Endothelial cell of umbilical vein (primary cell): ENCODE data around the gene DNTT. TPM values are rescaled to one million over a fixed set of nuclear protein-coding genes. Genes with fewer than 3 reads are reported as not detected.

Experiments
- BruUV-seq: library from RNA; stranded (reverse); fragments of 400-500 nt; replicated peaks from 2 replicates; lab custom pipeline; 2021; lab: Mats Ljungman, UMichigan
- CTCF ChIA-PET: fragments of 300-600, 350-600 bp; sonication (Branson Sonifier 250); formaldehyde crosslinking; loops from one replicate; lab custom pipeline; 2021; ENCODE audit warnings: antibody characterized with exemption, inconsistent platforms; lab: Charles Lee
- POLR2A ChIA-PET: fragments of 300-600, 350-600 bp; sonication (Branson Sonifier 250); formaldehyde crosslinking; loops from one replicate; lab custom pipeline; 2021; ENCODE audit warnings: antibody characterized with exemption, inconsistent platforms; lab: Charles Lee
- DNase-seq: peaks from one replicate; pipeline ENCODE4 v3.0.0-alpha.2; 2011; ENCODE audit warnings: low read depth, low spot score
- FAIRE-seq: peaks from 2 replicates; lab custom pipeline; 2011; peaks lifted over from hg19 to GRCh38; lab: Jason Lieb, UNC
- H2AFZ ChIP-seq: 2 replicates; pipeline ENCODE4 v1.6.0; 2012; ENCODE audit warnings: low read depth, low read length, control low read depth, inconsistent platforms
- H3K27ac ChIP-seq: 2 replicates; pipeline ENCODE4 v1.5.1; 2011; ENCODE audit warnings: low read depth, mild to moderate bottlenecking, control low read depth, low read length, moderate library complexity; ENCODE audit not compliant: insufficient read depth
- H3K27me3 ChIP-seq, 2 experiments: 2 replicates each; pipeline versions ENCODE4 v1.6.0 to v1.6.1; 2011; ENCODE audit warnings: low read length in 2 of 2, mixed read lengths in 1 of 2; ENCODE audit not compliant: control insufficient read depth in 2 of 2, insufficient read depth in 2 of 2
- H3K36me3 ChIP-seq, 2 experiments: 2 replicates in 1 of 2; 3 replicates in 1 of 2; pipeline ENCODE4 v1.5.1; 2011; ENCODE audit warnings: low read length in 2 of 2, mild to moderate bottlenecking in 1 of 2, moderate library complexity in 1 of 2; ENCODE audit not compliant: control insufficient read depth in 2 of 2, insufficient read depth in 2 of 2; ENCODE audit errors: extremely low read depth in 1 of 2
- H3K4me1 ChIP-seq: 3 replicates; pipeline ENCODE4 v1.5.1; 2011; ENCODE audit warnings: mild to moderate bottlenecking, low read length; ENCODE audit not compliant: control insufficient read depth, insufficient read depth; ENCODE audit errors: extremely low read depth
- H3K4me2 ChIP-seq: 2 replicates; pipeline ENCODE4 v1.6.1; 2011; ENCODE audit warnings: low read length, control low read depth, mixed read lengths; ENCODE audit not compliant: insufficient read depth
- H3K4me3 ChIP-seq, 3 experiments: fragments of 200-600 bp in 1 of 3; sonication (generic), shearing (Covaris generic) in 1 of 3; replicated peaks in 1 of 3; 2 replicates each; pipeline ENCODE4 v1.5.1; 2011 to 2016; ENCODE audit warnings: control low read depth in 3 of 3, low read length in 3 of 3, mild to moderate bottlenecking in 2 of 3, inconsistent platforms in 1 of 3, low read depth in 1 of 3, moderate library complexity in 1 of 3; ENCODE audit not compliant: insufficient read depth in 1 of 3
- H3K79me2 ChIP-seq: 2 replicates; pipeline ENCODE4 v1.6.0; 2012; ENCODE audit warnings: low read length, inconsistent platforms; ENCODE audit not compliant: control insufficient read depth, insufficient read depth
- H3K9ac ChIP-seq: replicated peaks from 2 replicates; pipeline ENCODE3; 2011; ENCODE audit warnings: low read length, control low read depth; ENCODE audit not compliant: insufficient read depth; ENCODE audit errors: extremely low read depth
- H3K9me1 ChIP-seq: replicated peaks from 3 replicates; pipeline ENCODE4 v1.6.0; 2011; ENCODE audit warnings: mild to moderate bottlenecking, low read length; ENCODE audit not compliant: control insufficient read depth, insufficient read depth; ENCODE audit errors: extremely low read depth
- H3K9me3 ChIP-seq: replicated peaks from 2 replicates; pipeline ENCODE4 v1.5.1; 2012; ENCODE audit warnings: low read length, inconsistent platforms; ENCODE audit not compliant: control insufficient read depth, insufficient read depth
- H4K20me1 ChIP-seq: replicated peaks from 2 replicates; pipeline ENCODE3; 2011; ENCODE audit warnings: mild to moderate bottlenecking, low read length; ENCODE audit not compliant: control insufficient read depth, insufficient read depth; ENCODE audit errors: extremely low read depth
- EZH2 ChIP-seq: IDR thresholded peaks from 2 replicates; pipeline ENCODE4 v1.6.1; 2012; ENCODE audit warnings: borderline replicate concordance, low read depth, mild to moderate bottlenecking, moderate library complexity, low read length, inconsistent platforms; ENCODE audit not compliant: severe bottlenecking
- FOS ChIP-seq: IDR thresholded peaks from 2 replicates; pipeline ENCODE4 v1.6.1; 2011; ENCODE audit warnings: mild to moderate bottlenecking, low read length, moderate library complexity, borderline replicate concordance; ENCODE audit not compliant: insufficient read depth
- GATA2 ChIP-seq: IDR thresholded peaks from 2 replicates; pipeline ENCODE4 v1.7.0; 2011; ENCODE audit warnings: low read depth, mild to moderate bottlenecking, moderate library complexity, mixed read lengths, low read length; ENCODE audit not compliant: insufficient read length, insufficient read depth
- JUN ChIP-seq: IDR thresholded peaks from 2 replicates; pipeline ENCODE4 v1.6.1; 2011; ENCODE audit warnings: borderline replicate concordance, low read depth; ENCODE audit not compliant: insufficient read length, insufficient read depth
- MYC ChIP-seq: IDR thresholded peaks from one replicate; pipeline ENCODE4 v1.6.1; 2011; ENCODE audit warnings: mild to moderate bottlenecking, low read depth, low read length
- POLR2A ChIP-seq: IDR thresholded peaks from 2 replicates; pipeline ENCODE4 v1.6.1; 2012; ENCODE audit warnings: low read depth, mild to moderate bottlenecking, control low read depth, low read length
- POLR2AphosphoS5 ChIP-seq: IDR thresholded peaks from 2 replicates; pipeline ENCODE4 v1.6.1; 2012; ENCODE audit warnings: low read depth, mild to moderate bottlenecking, control low read depth, low read length, moderate library complexity; ENCODE audit not compliant: insufficient read depth
- dilution Hi-C: fragments of 300-500 bp; cut with MboI; formaldehyde crosslinking; loops from one replicate; pipeline ENCODE4 v1.15.0; 2019; ENCODE audit warnings: low sequenced_read_pairs; ENCODE audit not compliant: extremely low pct_ligation_motif_present
- intact Hi-C: fragments of 100-400 bp; cut with micrococcal nuclease; formaldehyde crosslinking; loops from one replicate; pipeline ENCODE4 v1.10.0; 2022
- polyA plus RNA-seq, 4 experiments: library from polyadenylated mRNA; depleted of rRNA in 3 of 4; stranded (reverse) in 3 of 4; unstranded in 1 of 4; fragments of >200 nt; gene quantifications; 2 replicates each; pipeline versions ENCODE4 v1.2.1 to v1.2.3, GENCODE V29; 2011 to 2012; ENCODE audit warnings: missing spikeins in 1 of 4
- total RNA-seq: library from RNA; stranded (reverse); gene quantifications from 2 replicates; pipeline ENCODE4 v1.2.3, GENCODE V29; 2021
- TF ChIP-seq, protein P1 (sequence below): IDR thresholded peaks from 2 replicates; pipeline ENCODE4 v1.6.1; 2011; ENCODE audit not compliant: insufficient read depth, insufficient read length
- TF ChIP-seq, protein P2 (sequence below), 2 donors: IDR thresholded peaks; 1 replicate in 1 of 2; 2 replicates in 1 of 2; pipeline ENCODE4 v1.5.1; 2011; ENCODE audit warnings: low read length in 2 of 2, mild to moderate bottlenecking in 2 of 2, moderate library complexity in 2 of 2, control low read depth in 1 of 2, inconsistent platforms in 1 of 2, low read depth in 1 of 2; ENCODE audit not compliant: insufficient read depth in 1 of 2; ENCODE audit errors: extremely low read depth in 1 of 2

DNTT gene
- total and polyA plus RNA-seq, 2 donors (not counting 3 experiments of a cell fraction or from before 2014, with no cell fraction given), result not detected

DNA sequence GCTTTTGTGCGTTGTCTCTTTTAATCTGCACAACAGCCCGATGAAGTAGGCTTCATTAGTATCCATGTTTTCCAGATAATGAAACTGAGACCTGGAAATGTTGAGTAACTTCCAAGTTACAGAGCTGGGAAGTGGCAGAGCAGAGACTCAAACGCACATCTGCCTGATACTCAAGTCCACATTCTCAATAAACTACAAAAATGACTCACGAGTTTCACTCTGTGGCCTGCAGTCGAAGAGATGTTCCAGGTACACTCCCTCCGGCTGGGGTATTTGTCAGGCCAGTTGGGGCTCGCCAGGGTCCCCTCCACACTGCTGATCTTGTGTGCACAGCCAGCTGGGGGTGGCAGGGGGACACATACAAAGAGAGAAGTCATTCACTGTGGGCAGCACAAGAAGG is 72.2 kb downstream of the DNTT start:
- no peaks in the 10 kb centered on the region for H3K4me1 ChIP-seq
- no peaks in the 10 kb centered on the region for H3K9me3 ChIP-seq
- no peak overlapping the region for H2AFZ ChIP-seq
- no peaks in the 10 kb centered on the region for H3K36me3 ChIP-seq
- FAIRE-seq (no peak), DNase-seq (no peak)
- intact Hi-C loops, result loop anchor here (5.0 kb wide), 1 partner anchor 266 kb away; no protein-coding TSS in a partner anchor
- peaks cover 0 to 2% of the 10 kb centered on the region in 2 experiments for H3K27me3 ChIP-seq
- no TSS peak for BruUV-seq
- ChIA-PET CTCF (interaction anchor here (2.7 kb wide), 1 partner anchor 12 kb away, joined by 17 read pairs; no protein-coding TSS in a partner anchor), POLR2A (no interaction called here)
- H3K27ac ChIP-seq, result no peak overlapping the region
- H3K4me3 ChIP-seq, result no peak overlapping the region
- no peak for TF ChIP-seq GATA2
- no peak for TF ChIP-seq JUN
- no peak for TF ChIP-seq POLR2AphosphoS5
- TF ChIP-seq, protein P1, sequence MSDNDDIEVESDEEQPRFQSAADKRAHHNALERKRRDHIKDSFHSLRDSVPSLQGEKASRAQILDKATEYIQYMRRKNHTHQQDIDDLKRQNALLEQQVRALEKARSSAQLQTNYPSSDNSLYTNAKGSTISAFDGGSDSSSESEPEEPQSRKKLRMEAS, result no peak
- TF ChIP-seq MYC, result no peak
- TF ChIP-seq EZH2, result no peak
- TF ChIP-seq, protein P2, sequence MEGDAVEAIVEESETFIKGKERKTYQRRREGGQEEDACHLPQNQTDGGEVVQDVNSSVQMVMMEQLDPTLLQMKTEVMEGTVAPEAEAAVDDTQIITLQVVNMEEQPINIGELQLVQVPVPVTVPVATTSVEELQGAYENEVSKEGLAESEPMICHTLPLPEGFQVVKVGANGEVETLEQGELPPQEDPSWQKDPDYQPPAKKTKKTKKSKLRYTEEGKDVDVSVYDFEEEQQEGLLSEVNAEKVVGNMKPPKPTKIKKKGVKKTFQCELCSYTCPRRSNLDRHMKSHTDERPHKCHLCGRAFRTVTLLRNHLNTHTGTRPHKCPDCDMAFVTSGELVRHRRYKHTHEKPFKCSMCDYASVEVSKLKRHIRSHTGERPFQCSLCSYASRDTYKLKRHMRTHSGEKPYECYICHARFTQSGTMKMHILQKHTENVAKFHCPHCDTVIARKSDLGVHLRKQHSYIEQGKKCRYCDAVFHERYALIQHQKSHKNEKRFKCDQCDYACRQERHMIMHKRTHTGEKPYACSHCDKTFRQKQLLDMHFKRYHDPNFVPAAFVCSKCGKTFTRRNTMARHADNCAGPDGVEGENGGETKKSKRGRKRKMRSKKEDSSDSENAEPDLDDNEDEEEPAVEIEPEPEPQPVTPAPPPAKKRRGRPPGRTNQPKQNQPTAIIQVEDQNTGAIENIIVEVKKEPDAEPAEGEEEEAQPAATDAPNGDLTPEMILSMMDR (IDR thresholded peaks at IDR 0.05; ENCODE audit: extremely low read depth in 1 of 2, insufficient read depth in 1 of 2, low read depth in 1 of 2, low read length in 2 of 2), result no peak
- TF ChIP-seq FOS, result no peak
- TF ChIP-seq POLR2A, result no peak
- dilution Hi-C loops, result no loop called here
- H3K4me2 ChIP-seq, result no peak overlapping the region
- H3K79me2 ChIP-seq, result no peaks in the 10 kb centered on the region
- H3K9ac ChIP-seq, result no peak overlapping the region
- H4K20me1 ChIP-seq, result no peaks in the 10 kb centered on the region
- no peaks in the 10 kb centered on the region for H3K9me1 ChIP-seq
